Endothelial cell of hepatic sinusoid (primary cell): ENCODE data around the gene PAX4.

ENCODE experiments used
- in situ Hi-C: cut with HindIII; loops from 2 replicates; pipeline ENCODE4 v1.10.0; 2017; ENCODE audit warnings: low sequenced_read_pairs

PAX4 gene, protein sequence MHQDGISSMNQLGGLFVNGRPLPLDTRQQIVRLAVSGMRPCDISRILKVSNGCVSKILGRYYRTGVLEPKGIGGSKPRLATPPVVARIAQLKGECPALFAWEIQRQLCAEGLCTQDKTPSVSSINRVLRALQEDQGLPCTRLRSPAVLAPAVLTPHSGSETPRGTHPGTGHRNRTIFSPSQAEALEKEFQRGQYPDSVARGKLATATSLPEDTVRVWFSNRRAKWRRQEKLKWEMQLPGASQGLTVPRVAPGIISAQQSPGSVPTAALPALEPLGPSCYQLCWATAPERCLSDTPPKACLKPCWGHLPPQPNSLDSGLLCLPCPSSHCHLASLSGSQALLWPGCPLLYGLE

DNA sequence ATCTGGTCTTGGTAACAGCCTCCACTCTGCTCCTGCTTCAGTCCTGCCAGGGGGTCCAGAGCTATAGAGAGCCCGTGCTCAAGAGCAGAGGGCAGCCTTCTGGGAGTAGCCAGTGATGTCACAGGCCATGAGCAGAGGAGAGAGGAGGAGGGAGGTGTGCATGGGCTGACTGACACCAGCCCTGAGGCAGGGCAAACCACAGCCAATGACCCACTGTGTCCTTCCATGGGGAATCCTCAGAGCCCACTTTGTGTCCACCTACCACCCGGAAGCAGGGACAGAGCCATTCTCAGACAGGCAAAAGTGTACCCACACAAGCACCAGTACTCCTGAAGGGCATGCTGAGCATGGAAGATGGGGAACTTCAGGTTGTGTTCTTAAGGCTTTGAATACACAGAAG lies at the start of gene PAX4:
PAX4 (minus strand) TSS at position 101 of the 400 bp plus-strand sequence. CDS start 2,214 bp downstream, outside the sequence.
- in situ Hi-C loops = no loop called here

DNA sequence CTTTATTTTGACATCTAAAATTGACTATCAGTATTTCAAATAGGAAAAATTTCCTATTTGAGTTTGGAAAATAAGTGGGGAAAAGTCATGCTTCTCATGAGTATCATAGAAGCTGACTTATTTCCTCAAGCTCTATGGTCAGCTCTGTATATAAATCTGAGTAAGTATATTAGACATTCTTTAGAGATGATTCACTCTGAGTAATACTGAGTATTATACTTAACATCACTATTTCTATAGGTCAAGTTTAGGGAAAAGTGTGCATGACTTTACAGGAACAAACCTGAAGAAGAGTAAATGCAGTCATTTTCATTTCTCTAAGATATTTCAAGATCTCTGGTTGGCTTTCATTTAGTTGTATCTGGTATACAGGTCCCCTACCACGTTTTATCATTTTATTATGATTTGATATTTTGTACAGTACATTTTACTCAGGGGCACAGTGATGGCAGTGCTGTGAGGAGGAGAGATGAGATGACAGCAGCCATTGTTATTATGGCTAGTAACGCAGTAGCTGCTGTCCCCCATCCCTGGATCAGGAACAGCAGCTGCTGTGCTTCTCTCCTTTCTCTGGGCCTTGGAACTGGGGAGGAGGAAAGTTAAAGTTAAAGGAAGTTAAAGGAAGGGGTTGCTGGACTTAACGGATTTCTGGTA lies 49.2 kb upstream of the PAX4 start:
- in situ Hi-C loops = no loop called here

DNA sequence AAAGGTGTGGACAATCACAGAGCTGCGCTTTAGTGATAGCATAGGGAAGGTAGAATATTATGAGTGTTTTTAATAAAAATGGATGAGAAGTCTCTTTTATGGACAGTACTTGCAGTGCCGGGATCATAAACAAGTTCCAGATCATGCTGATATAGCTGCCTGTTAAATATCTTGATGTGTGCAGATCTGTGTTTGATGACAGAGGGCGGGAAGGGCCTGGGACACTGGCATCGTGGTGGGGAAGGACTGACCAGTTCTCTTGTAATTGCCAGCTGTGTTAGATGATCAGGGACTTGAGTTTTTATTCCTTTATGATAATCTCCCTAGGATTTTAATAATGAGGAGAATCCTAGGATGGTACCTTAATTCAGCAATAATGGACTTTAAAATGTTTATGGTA lies 48.7 kb upstream of the PAX4 start:
- in situ Hi-C loops = no loop called here

DNA sequence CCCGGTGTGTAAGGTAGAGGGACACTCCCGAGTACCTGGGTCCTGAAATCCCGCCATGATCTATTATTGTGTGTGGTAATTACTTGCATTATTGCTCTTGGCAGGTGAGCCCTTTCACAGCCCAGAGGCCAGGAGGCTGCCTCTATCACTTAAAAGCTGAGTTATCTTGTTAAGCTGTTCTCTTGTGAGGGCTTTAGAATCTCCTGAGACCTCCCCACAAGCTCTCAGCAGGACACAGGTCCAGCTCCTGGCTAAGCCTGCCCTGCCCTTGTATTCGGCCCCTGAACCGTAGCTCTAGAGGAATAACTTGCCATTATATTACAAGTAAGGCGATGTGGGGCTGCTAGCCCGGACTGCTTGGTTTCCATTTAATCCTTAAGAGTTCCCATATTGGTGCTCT lies 48.0 kb upstream of the PAX4 start:
- in situ Hi-C loops = no loop called here

DNA sequence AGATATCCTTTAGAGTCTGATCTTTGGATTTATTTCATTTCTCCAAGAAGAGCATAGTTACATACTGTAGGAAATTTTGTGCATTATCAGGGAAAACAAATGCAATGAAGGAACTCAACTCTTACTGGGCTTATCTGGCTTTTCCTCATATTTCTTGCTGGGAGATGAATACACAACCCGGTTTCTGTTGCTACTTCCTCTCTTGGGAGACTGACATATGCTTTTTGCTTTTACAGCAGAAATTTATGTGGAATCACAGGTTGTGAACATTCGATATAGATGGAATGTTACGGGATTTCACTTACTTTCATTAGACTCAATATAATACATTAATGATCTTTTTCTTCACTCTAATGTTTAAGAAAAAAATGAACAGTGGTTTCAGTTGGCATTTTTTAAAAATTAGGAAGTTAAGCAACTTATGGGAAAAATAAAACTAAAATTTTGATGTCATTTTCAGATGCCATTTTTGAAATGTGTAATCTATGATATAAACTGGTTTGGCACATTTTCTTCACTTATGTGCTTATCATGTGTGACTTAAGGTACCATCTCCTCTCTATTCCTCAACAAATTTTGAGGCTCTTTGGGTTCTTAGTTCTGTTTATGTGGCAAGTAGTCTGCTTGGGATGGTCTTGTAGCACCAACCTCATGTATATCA lies 41.2 kb upstream of the PAX4 start:
- in situ Hi-C loops = no loop called here

DNA sequence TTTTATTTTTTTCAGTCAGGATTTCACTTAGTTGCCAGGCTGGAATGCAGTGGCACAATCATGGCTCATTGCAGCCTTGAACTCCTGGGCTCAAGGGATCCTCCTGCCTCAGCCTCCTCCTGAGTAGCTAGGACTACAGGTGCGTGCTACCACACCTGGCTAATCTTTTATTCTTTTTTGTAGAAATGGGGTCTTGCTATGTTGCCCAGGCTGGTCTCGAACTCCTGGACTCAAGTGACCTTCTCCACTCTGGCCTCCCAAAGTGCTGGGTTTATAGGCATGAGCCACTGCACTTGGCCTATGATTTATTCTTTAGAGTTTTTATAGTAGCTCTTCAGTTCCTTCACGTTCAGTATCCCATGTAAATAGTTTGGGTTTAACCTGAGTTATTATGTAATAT lies 39.6 kb upstream of the PAX4 start:
- in situ Hi-C loops = no loop called here

DNA sequence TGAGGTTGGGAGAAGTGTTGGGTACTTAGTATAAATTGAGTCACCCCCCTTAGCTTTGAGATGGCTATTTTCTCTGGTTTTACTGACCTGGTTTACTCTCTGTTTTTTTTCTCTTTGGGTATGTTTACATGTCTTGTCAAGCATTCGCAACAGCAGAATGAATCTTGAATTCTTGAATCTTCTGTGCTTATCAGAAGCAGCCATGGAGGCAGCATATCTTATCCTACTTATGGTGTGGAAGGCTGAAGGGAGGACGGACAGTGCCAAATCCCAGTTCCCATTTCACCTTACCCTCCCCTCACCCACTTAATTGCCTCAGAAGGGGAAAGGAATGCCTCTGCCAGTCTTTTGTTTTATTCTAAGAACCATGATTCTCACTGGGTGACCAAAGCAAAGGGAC lies 37.8 kb upstream of the PAX4 start:
- in situ Hi-C loops = no loop called here

DNA sequence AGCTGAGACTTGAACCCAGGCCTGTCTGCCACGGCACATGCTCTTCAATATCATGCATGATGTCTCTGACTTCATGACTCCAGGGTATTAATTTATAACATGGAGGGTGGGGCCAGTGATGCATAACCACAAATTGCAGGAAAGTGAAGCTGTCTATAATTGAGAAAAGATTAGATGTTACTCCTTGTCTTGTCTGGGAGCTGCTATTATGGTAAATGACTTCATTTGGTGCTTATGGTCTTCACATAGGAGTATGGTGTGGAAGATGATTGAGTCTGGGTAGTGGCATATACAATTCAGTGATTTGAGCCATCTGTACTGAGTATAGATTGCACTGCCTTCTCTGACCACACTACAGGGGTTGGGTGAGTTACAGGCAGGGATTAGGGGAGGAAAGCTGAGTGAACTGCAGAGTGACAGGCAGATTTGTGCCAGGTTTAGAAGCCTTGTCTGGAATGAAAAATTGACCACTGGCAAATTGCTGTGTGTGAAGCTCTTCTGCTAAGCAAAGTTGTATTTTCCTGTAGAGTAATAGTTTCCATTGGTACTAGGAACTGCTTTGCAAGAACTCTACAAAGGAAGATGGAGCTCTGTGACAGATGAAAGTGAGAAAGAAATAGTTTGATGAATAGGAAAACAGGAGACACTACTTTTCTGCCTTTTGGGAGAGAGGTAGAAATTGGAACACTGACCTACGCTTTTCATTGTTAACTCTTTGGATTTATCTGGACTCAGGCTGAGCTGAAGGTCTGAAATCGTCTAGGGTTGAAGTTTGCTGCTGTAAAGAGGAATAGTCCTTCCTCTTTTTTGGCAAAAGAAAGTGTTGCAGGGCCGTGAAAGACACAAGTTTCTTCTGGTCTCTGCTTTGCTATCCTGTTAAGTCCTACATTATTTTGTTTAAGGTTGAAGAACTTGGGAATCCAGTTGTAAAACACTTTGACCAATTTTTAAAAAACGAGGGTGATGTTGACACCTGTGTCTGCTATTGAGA lies 36.8 kb upstream of the PAX4 start:
- in situ Hi-C loops = no loop called here

DNA sequence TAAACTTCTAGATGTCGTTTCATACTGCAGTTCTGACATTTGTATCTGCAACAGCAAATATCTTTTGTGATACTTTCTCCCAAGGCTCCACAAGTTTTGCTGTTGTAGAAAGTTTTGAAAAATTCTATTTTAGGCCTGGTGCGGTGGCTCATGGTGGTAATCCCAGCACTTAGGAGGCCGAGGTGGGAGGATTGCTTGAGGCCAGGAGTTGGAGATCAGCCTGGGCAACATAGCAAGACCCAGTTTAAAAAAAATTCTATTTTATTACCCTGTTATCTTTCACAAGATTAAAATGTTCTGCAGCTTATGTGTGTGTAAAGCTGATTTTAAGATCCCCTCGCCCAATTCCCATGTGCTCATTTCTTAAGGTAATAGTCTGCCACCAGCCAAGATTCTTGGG lies 35.5 kb upstream of the PAX4 start:
- in situ Hi-C loops = no loop called here

DNA sequence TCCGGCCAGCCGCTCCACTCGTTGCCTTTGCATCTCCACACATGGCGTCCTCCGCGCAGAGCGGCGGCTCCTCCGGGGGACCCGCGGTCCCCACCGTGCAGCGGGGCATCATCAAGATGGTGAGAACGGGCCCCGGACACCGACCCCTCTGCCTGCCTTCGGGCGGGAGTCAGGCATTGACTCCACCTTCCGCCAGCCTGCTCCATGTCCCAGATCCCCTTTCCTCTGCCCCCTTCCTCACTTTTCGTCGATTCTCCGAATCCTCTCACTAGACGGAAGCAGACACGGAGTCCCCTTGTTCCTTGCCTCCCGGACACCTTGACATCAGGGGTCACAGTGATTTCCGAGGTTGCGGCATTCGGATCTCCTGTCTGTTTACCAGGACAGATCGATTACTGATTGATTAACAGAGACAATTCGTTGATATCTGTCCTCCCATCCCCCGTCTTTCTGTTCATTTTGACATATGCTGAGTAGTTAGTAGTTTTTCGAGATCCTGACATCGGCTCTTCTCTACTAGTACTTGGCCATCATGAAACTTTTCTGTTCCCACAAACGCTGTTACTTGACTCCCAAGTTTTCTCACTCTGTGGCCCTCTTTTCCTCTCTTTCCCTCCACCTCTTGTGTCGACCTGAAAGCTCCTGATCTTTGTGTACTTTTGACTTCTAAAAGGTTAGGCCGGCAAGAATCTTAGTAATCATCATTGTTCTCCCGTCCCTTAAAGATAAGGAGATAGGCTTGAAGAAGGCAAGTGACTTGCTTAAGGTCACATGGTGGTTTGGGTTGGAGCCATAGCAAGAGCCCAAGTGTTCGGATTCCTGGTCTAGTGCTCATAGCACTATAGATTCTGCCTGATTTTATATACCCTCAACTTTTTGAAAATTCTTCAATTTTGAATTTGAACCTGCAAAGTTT lies 34.6 kb upstream of the PAX4 start:
- in situ Hi-C loops = no loop called here

DNA sequence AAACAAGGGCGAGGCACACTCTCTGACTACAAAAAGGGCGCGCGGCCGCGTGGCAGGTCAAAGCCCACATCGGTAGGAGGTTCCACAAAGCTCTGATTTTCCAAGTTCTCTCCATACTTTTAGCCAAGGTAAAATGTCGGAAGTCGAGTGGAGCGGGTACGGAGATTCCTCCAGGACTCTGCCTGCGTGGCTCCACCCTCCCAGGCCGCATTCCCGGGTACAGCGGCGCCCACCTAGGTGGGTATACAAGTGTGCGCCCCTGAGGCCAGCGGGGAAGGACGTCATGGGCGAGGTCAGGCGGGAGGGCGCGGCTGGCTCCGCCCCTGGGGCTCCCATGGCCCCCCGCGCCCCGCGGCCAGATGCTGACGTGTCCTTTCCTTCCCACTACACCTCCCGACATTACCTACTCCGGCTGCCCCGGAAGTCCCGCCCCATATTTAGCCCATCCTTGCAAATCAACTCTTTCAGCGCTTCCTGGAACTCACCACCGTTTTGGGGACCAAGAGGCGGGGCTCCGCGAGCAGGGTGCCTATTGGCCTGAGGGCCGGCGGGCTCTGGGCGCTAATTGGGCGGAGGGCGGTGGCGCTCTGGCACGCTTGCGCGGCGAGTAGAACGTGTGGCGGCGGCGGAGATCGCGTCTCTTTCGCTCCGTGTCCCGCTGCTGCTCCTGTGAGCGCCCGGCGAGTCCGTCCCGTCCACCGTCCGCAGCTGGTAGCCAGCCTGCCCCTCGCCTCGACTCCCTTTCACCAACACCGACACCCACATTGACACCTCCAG lies 33.8 kb upstream of the PAX4 start, which contains the start of gene SND1:
SND1 (plus strand) TSS at position 639 of the 777 bp plus-strand sequence. CDS start 180 bp downstream, outside the sequence.
- in situ Hi-C loops = no loop called here

DNA sequence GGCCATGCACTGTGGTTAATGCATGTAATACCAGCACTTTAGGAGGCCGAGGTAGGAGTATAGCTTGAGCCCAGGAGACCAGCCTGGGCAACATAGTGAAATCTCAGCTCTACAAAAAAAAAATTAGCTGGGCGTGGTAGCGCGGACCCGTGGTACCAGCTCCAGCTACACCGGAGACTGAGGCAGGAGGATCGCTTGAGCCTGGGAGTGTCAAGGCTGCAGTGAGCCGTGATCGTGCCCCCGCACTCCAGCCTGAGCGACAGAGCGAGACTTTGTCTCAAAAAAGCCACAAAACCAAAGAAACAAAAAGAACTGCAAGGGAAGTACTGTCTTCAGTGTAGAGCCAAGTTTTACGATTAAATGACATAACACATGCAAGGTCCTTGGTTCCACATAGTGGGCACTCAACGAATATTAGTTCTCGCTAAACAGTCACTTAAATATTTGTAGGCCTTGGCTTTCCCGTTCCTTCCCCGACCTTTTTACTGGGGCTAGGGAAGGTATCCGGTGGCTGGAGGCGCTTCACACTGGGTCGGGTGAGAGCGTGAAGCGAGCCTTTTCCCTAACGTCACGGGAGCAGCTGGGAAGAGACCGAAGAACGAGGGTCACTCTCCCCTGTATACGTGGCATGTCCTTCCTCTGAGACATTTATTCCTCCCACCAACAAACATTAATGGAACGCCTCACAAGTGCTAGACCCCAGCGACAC lies 33.1 kb upstream of the PAX4 start:
- in situ Hi-C loops = no loop called here

DNA sequence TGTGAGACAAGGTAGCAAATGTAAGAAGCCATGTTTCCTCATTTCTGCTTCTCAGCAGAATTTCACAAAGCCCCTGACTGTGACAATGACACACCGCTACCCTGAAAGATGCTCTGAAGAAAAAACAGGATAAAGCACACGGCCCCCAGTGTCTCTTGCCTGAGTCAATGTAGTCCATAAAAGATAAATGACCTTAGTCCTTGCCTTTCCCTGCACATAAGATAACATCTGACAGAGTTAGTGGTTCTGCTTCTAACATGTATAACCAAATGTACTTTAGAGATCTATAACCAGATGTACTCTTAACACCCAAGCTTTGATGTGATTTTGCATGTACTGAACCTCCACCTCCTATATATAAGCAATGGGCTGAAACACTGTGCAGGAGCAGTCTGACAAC lies 31.0 kb upstream of the PAX4 start:
- in situ Hi-C loops = no loop called here

DNA sequence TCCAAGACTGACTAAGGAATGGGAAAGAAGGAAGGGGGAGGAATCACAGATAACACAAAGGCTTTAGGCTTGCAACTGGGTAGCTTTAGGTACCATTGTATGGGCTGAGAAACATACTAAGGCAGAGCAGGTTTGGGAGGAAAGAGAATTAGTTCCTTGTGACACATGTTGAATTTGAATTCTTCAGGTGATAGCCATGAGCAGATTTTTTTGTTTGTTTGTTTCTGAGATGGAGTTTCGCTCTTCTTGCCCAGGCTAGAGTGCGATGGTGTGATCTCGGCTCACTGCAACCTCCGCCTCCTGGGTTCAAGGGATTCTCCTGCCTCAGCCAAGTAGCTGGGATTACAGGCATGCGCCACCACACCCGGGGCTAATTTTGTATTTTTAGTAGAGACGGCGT lies 29.7 kb upstream of the PAX4 start:
- in situ Hi-C loops = no loop called here

DNA sequence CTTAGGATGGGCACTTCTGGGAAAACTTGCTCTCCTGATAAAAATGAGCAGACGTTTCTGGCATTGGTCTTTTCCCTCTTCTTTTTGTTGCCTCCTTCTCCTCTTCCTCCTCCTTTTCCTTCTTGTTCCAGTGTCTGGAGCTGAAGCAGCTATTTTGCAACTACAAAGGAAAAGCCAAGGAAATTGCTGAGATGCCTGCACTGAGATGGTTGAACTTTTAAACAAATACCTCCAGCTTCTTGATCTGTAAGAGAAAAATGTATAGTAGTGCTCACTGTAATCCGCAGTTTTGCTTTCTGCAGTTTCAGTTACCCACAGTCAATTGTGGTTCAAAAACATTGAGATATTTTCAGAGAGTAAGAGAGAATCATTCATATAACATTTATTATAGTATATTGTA lies 26.5 kb upstream of the PAX4 start:
- in situ Hi-C loops = no loop called here

DNA sequence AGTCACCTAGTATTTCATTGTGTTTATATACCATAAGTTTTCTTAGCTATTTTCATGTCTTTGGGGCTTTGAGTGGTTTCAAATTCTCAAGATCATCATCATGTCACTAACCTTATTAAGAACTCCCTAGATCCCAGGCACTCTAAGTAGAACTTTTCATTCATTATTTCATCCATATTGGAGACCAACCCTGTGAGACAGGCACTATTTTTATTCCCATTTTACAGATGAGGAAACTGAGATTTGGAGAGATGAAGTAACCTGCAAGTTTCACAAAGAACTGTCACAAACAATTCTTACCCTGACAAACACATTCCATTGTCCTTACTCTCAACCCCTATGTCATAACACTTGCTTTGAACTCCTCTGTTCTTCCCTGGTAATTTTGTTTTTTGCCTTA lies 20.3 kb upstream of the PAX4 start:
- in situ Hi-C loops = no loop called here

DNA sequence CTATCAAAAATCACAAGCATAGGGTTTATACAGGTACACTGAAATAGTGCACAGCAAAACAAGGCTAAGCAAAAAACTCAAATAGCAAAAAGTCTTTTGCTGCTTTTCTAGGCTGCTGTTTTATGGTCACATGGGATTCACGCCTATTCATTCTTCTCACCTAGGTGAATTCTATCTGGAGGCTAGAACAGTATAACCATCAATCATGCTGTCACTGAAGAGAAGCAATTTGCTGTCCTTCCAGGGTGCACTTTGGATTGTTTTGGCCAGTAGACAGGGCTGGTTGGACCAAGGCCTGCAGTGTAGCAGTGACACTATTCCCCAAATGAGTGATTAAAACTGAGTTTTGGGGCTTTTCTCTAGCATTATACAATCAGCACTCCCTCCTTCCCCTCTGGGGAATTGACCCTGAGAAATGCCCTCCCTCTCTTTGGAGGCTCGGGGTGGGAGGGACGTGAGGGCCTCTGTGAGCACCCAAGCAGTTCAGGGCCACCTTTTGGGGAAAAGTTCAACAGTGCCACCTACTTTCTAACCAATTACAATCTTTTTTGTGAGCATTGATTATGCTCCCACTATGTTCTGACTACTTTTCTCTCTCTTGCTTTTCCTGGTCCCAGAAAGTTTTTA lies 17.8 kb upstream of the PAX4 start:
- in situ Hi-C loops = no loop called here
